DND-41 (cell line): ENCODE data around the gene AFF4.

ENCODE experiments used
- EZH2 ChIP-seq: IDR thresholded peaks from 3 replicates; pipeline ENCODE4 v1.6.1; 2012; ENCODE audit warnings: borderline replicate concordance, low read depth, mild to moderate bottlenecking, moderate library complexity, low read length, inconsistent platforms; ENCODE audit not compliant: severe bottlenecking
- TF ChIP-seq, protein P1 (sequence below): IDR thresholded peaks from 2 replicates; pipeline ENCODE4 v1.5.1; 2012; ENCODE audit warnings: borderline replicate concordance, low read length, moderate library complexity, mild to moderate bottlenecking; ENCODE audit not compliant: poor library complexity, severe bottlenecking; ENCODE audit errors: extremely low read depth

DNA sequence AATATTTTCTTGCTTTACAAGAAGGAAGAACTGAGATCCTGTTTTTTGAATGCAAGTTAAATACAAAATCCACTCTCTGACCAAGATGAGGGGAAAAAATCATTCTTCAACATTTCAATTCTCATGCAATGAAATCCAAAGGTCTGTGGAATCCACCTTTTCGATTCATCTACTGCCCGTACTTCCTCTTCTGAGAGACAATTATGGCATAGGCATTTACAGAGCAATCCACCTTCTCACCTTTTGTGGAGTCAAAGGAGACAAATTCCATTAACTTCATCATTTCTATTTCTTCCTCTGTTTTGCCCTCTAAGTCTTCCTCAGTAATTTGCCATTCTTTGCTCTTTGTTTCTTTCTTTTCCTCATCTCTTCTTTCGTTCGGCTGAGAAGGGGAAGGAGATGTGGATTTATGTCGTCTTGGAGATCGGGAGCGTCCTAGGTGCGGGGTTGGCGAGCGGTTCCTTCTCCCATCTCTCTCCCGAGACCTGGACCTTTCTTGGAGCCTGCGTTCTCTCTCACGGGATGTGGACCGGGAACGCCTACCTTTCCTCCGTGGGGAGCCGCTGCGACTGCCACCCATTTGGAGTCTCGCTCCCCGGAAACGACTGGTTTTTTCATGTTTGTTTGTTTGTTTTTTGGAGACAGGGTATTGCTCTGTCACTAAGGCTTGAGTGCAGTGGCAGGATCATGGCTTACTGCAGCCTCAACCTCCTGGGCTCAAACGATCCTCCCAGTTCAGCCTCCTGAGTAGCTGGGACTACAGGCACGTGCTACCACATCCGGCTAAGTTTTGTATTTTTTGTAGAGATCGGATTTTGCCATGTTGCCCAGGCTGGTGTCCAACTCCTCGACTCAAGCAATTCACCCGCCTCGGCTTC, 24.3 kb upstream of the AFF4 start:
- TF ChIP-seq, protein P1, sequence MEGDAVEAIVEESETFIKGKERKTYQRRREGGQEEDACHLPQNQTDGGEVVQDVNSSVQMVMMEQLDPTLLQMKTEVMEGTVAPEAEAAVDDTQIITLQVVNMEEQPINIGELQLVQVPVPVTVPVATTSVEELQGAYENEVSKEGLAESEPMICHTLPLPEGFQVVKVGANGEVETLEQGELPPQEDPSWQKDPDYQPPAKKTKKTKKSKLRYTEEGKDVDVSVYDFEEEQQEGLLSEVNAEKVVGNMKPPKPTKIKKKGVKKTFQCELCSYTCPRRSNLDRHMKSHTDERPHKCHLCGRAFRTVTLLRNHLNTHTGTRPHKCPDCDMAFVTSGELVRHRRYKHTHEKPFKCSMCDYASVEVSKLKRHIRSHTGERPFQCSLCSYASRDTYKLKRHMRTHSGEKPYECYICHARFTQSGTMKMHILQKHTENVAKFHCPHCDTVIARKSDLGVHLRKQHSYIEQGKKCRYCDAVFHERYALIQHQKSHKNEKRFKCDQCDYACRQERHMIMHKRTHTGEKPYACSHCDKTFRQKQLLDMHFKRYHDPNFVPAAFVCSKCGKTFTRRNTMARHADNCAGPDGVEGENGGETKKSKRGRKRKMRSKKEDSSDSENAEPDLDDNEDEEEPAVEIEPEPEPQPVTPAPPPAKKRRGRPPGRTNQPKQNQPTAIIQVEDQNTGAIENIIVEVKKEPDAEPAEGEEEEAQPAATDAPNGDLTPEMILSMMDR, result no peak
- TF ChIP-seq EZH2, result no peak
